Suppressor macrophage (primary cell): ENCODE measurements around the gene ZBTB21.
A peak's percentile ranks its signal among the peaks of the same experiment; 100 is the strongest.
"Not testable (repeated sequence)": the region's sequence is repeated elsewhere in the genome, so short reads cannot be mapped to it uniquely, and the experiment has no call there.

Experiments used
- DNase-seq, 4 experiments: peaks; one replicate each; pipeline ENCODE4 v3.0.0-alpha.2; 2020 to 2022

Gene ZBTB21

DNA sequence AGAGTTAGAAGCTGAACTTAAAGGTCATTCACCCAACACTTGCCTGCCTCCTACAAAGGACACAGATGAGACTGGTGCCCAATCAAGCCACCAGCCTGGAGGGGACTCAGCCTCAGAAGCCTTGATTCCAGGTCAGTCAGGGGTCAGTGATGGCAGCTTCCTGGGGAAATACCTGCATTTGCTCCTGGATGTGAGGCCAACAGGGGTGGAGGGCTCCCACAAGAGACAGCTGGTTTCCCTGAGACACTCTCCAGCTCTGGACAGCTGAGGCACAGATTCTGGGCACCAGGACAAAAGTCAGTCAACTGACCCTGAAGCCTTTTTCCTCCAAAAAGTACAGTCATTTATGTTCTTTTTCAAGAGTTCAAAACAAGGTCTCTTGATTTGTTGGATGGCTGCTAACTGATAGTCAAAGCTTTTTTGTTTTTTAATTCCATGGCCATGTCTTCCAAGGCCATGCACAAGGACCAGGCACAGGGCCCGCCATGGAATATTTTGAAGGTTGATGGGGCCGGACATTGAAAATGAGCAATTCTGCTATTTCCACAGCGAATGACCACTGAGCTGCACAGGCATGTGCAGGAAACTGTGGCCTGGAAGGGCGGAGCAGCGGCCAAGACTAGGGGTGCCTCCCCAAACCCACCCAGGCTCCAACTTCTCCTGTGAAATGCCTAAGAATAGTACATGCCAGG, 58.1 kb downstream of the ZBTB21 start:
- no peak for DNase-seq

DNA sequence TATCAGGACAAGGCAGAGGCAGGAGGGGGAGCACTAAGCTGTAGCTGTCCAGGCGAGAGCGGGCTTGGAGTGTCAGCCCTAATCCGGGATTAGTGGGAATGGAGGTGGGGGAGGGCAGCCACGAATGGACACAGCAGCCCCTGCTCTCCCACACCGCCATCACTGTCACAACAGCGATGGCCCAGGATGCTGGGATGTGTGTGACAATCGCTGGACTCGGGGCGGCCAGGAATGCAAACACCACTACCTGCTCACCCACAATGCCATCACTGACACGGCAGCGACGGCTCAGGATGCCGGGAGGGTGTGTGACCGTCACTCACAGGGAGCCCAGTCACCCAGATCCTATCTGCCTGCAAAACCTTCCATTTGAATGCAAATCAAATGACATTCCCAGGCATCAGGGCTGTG, 59.2 kb downstream of the ZBTB21 start:
- no peak for DNase-seq

DNA sequence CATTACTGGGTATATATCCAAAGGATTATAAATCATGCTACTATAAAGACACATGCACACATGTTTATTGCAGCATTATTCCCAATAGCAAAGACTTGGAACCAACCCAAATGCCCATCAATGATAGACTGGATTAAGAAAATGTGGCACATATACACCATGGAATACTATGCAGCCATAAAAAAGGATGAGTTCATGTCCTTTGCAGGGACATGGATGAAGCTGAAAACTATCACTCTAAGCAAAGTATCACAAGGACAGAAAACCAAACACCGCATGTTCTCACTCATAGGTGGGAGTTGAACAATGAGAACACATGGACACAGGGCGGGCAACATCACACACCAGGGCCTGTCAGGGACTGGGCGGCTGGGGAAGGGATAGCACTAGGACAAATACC, 60.5 kb downstream of the ZBTB21 start:
- not testable (repeated sequence) for DNase-seq

DNA sequence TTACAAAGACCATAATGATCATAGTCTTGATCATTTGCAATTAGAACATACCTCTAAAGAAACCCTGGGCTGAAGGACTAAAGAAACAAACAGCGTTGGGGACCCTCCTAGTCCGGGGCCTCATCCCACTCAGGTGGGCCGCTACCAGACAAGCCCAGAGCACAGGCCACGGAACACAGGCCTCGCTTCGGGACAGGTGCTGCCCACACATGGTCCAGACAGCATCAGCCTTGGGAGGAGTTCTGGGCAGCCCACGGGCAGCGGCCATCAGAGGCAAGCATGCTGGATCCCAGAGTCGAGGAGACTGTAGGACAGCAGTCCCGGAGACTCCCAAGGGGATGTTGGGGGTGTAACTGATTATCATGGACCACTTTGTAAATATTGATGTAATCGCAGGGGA, 61.3 kb downstream of the ZBTB21 start:
- DNase-seq: no peak

DNA sequence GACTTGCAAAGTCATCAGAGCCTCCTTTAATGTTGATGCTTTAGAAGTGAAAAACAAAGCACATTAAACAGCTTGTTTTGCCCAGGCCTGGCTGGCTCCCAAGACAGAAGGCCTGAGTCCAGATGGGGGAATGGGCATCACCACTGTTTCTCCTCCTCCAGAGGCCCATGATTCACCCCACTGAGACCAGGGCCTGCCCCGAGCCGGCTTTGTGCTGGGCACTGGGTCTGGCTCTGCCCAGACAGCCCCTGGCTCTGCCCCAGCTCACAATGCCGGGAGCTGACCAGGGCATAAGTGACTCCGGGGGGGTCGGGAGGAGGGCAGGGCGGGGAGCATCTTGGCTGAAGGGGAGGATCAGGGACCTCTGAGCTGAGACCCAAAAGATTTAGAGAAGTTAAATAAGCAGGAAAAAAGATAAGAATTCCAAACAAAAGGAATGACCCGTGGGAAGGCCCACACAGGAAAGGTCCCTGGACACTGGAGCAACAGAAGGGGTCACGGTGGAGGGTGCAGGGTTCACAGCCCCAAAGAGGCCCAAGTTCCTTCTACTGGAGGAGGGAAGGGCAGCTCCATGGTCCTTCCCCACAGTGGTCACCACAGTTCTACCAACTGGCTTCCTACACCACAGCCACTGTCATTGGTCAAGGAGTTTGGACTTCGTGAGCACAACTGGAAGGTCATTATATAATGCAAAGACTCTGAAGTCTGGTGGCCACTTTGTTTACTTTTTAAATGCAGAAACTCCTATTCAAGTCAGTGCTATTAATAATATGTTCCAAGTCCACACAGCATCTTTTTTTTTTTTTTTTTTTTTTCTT, 61.9 kb downstream of the ZBTB21 start:
- peak in 2 of 4 experiments; percentile 10 to 14 for DNase-seq

DNA sequence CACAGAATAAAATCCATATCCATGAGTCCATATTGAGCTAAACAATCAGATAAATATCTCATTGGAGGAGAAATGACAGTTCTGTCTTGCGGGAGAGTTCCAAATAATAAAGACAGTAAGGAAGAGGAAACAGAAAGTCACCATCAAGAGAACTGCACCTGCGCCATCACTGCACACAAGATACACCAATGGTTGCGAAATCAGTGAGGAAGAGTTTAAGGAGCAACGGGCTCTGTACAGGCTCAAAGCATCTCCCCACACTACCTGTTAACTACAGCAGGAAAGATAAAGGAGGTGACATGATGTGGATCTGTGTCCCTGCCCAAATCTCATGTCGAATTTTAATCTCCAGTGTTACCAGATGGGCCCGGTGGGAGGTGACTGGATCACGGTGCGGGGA, 64.2 kb downstream of the ZBTB21 start:
- no peak for DNase-seq

DNA sequence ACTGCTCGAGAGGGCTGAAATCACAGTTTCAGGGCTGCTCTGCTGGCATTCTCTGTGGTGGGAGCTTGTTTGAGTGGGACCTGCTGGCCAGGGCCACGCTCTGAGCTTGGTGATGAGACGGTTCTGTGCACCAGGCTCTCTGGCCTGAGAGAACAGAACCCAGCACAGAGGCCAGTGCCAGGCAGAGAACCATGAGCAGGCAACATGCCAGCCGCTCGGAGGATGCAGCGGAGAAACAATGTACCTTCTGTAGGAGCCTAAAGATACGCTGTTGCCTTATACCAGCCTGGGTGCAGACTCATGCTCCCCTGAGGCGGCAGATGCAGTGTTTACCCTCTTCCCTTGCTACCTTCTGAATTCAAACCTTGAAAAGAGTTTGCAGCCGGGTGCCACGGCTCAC, 66.3 kb downstream of the ZBTB21 start:
- DNase-seq: no peak

DNA sequence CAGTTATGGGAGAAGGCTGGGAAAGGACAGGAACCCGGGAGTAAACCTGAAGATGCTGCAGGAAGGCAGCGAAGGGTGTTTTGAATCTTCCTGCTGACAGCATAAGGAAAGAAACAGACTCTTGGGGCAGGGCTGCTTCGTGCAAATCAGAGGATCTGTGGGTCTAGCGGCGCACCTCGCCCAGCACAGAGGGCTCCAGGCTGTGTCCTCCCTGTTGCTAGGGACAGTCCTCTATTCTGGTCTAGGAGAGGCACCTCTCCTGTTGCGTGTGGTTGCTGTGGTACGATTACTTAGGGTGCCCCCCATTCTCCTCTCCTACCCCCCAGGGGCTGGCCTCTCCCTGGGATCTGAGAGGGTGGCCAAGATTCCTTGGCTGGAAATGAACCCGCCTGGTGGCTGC, 67.7 kb downstream of the ZBTB21 start:
- no peak for DNase-seq

DNA sequence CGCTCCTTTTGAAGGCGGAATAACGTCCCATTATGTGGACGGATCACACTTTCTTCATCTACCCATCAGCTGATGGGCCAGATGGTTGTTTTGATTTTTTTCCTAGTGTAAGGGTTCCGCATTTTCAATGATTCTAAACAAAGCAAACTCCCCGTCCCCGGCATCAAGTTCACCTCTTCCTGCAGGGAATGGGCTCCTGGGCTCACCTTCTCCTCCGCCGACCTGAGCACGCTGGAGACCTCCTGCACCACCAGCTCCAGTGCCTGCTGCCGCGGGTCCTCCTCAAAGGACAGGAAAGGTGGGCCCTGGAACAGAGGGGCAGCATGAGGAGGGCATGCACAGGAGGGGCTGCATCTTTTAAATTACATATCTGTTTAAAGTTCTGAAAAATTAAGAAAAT, 68.2 kb downstream of the ZBTB21 start:
- DNase-seq: no peak

DNA sequence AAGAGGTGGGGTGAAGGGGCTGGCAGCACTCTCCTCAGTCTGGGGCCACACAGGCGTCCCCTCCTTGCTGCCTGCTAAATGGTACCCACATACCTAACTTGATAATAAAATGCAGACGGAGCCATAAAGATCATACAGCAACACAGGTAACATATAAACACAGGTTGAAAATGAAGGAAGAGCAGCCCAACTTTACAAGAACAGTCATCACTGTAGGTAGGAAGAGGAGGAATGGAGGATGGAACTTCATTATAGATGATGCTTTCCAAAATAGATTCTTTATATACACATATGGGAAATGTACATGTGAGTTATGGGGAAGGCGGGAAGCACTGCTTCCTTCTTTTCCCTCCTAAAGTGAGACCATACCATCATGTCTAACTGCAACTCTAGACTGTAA, 69.7 kb downstream of the ZBTB21 start:
- no peak for DNase-seq

DNA sequence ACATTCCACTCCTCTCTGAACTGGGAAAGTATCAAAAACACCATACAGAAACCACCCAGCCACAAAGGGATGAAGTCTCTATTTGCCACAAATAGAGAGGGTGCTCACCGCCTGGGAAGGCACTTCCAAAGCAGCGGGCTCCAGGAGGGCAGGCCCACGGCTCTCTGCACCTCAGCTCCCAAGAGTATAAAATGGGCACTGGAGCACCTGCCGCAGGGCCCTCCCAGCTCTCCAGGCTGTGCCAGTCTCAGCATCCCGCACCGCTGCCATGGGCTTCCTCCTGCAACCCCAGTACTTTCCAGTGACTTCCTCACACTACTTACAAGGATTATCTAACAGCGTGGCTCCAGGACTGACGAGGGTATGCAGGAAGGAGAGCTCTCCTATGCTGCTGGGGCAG, 70.8 kb downstream of the ZBTB21 start:
- no peak for DNase-seq
